Mesenteric fat pad (tissue), 1 donor: ENCODE results near the gene VWA5B1. TPM values are rescaled to one million over a fixed set of nuclear protein-coding genes. Genes with fewer than 3 reads are reported as not detected.

Experiments
- DNase-seq: peaks from one replicate; pipeline ENCODE4 v3.0.0-alpha.2; 2020; ENCODE audit warnings: low spot score
- total RNA-seq: library from RNA; stranded (reverse); fragmentation: NEBNext Ultra II Directional; extraction: Animal tissue kit (Norgen Biotek cat#: 25700); gene quantifications from one replicate; pipeline ENCODE4 v1.2.1, GENCODE V29; 2021
- donor health status: DM: yes; HTN: yes; CAD: no.

The VWA5B1 gene
- total RNA-seq, 1 donor from 2014 or later = not detected

DNA sequence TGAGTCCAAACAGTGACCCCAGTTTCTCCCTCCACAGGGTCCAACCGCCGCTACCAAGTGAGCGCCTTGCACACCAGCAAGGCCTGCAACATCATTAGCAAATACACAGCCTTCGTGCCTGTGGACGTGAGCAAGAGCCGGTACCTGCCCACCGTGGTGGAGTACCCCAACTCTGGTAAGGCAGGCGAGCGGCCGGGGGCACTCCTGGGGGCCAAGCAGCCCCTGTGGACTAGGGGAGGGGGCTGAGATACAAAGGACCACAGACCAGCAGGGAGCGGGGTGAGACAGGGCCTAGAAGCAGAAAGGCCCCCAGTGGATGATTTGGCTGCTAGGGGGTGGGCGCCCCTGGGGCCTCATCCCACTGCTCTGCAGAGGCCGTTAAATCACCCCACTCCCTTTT, 54.7 kb downstream of the VWA5B1 start:
- DNase-seq = no peak

GRCh38 chr1:20346433-20346832, 55.8 kb downstream of the VWA5B1 start:
- DNase-seq = no peak

GRCh38 chr1:20347699-20348098, 57.0 kb downstream of the VWA5B1 start:
- DNase-seq = no peak

DNA sequence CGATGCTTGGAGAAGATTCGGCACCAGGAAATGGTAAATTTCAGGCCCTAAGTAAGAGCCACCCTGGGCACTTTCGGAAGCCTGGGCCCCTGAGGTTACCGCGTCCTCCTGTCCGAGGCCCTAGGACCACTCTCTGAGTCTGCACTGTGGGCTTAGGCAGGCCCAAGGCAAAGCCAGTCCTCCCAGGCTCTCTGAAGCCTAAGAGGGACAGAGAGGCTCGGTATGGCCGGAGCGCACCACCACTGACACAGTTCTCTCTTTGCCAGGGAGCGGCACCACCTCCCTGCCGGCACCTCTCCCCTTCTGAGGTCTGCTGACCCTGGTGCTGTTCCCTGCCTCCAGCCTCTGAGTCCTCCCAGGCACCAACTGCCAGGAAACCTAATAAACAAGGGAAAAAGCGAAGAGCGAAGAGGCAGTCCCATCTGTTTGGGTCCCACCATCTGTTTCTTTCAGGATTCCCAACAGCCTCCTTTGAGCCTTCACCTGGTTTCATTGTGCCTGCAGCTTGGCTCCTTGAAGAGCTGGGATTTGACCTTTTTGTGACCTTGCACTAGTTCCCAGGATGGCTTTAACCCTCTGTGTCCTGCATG, 57.7 kb downstream of the VWA5B1 start:
- no peak for DNase-seq

GRCh38 chr1:20349561-20349960, 58.9 kb downstream of the VWA5B1 start:
- no peak for DNase-seq

GRCh38 chr1:20349971-20350370, 59.3 kb downstream of the VWA5B1 start:
- no peak for DNase-seq

DNA sequence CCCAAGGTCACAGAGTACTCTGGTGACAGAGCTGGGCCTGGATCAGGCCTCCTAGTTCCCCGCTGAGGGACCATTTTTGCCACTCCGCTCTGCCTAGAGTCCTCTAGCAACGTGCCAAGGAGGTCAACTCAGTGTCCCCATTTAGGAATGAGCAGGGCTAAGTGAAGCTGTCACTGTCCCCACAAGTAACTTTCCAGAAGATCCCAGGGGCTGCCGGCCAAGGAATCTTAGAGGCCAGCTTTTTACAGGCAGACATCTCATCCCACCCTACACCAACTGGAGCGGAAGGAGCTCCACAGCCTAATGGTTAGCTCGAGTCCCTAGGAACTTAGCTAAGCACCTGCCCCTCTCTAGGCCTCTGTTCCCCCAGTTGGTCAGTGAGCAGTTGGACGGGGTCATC, 59.7 kb downstream of the VWA5B1 start:
- DNase-seq = no peak

GRCh38 chr1:20351911-20352701, 61.4 kb downstream of the VWA5B1 start:
- no peak for DNase-seq

- DNase-seq = no peak
Observed at GRCh38 chr1:20353836-20354235, 63.2 kb downstream of the VWA5B1 start.

DNA sequence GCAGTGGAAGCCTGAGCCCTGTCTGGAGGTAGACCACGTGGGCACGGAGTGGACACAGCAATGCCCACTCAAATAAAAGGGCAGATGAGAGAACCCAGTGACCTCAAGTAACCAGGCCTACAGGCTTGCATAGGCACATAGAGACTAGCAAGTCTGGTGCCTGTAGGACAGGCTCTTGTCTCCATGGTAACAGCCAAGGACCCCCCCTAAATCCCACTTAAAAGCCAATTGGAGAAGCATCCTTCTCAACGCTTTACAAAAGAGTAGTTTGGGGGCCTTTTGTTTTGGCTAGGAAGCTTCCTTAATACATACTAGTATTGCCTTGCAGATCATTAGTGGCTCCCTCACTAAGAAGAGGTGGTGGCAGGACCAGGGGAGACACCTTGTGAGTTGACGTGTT, 63.9 kb downstream of the VWA5B1 start:
- no peak for DNase-seq

DNA sequence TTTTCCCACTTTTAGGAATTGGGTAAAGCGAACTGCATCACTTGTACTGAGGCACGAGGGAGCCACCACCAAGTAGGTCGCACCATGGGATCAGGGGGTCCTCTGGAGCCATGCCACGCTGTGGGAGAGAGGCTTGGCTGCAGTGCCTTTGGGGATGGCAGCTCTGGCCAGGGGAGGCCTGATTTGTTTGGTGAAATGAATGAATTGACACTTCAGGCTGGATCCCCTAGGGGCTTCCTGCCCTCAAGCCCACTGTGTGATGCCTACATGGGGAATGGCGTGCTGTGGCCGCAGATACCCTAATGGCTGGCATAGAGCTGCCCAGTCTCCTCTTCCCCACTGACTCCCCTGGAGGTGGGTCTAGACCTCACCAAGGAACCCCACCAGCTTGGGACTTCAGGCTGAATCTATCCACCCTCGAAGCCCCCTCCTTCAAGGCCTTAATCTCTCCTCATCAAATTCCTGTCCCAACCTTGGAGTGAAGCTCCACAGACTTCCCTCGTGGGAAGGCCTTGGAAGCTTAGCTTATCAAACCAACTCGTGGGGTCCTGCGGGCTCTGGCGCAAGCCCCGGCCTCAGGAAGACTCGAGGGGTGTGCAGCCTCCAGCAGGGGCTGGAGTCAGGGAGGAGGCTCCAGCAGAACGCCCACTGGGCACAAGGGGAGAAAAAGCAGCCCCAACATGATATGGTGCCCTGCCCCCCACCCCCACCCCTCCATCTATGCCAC, 64.6 kb downstream of the VWA5B1 start:
- DNase-seq = no peak

DNA sequence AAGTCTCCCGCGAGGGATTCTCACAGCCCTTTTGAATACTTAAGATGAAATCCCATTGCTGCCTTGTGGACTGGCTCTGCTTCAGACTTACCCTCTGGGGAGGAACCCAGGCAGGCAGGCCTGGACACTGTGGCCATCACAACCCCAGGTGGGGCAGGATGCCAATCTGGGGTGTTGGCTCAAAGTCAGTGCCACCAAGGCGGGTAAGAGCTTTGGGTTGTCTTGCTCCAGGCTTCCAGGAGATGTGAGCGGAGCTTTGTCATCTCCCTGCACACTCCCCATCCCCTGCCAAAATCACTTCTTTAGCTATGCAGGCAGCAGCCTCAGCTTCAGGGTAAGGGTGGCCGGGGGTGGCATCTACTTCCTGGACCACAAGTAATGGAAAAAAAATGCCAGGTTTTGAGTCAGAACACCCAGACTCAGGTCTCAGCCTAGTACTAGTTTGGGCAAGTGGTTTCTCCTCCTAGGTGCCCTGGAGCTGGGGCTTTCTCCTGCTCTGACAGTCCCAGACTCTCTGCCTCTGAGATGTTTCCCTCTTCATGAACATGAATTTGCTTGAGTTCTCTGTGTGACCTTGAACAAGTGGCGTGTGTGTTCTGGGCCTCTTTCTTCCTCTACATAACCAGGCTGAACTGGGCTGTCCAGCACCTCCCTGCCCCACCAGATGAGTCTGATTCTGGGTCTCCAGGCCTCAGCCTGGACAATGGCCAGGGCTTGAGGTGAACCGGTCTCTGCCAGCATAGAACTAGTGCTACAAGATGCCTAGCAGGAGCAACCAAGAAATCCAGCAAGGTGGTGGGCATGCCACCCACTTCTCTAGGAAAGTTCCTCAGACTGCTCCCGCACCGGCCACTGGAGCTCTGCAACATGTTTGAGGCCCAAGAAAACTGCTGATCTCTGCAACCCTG, 65.4 kb downstream of the VWA5B1 start:
- DNase-seq = no peak

DNA sequence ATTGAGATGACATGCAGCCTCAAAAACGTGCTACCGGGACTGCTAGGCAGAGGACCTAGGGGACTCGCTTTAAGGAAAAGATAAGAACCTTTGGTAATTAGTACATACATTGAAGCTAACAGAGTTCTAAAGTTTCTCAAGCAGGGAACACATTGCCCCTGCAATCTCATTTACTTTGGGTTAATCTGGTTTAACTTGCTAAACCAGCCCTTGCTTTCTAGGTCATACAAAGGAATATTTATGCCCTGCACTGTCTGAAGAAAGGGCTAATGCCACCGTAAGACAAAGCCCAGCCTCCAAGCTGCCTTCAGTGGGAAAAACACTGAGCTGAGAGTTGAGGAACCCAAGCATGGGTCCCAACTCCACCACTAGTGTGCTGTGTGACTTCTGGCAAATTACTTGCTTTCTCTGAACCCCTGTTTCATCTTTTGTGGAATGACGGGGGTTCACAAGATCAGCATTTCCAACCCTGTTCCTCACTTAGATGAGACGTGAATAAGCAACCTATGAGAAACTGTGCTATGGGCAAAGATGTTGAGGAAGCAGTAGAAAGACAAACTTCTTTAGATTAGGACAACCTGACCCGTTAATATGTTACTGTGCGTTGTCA, 66.3 kb downstream of the VWA5B1 start:
- DNase-seq = no peak

- DNase-seq = no peak
Observed at GRCh38 chr1:20357796-20358195, 67.1 kb downstream of the VWA5B1 start.

- DNase-seq = no peak
Observed at GRCh38 chr1:20358761-20359263, 68.1 kb downstream of the VWA5B1 start.

- DNase-seq = no peak
Observed at GRCh38 chr1:20359451-20360330, 69.0 kb downstream of the VWA5B1 start.

GRCh38 chr1:20361401-20361800, 70.7 kb downstream of the VWA5B1 start:
- DNase-seq = no peak

DNA sequence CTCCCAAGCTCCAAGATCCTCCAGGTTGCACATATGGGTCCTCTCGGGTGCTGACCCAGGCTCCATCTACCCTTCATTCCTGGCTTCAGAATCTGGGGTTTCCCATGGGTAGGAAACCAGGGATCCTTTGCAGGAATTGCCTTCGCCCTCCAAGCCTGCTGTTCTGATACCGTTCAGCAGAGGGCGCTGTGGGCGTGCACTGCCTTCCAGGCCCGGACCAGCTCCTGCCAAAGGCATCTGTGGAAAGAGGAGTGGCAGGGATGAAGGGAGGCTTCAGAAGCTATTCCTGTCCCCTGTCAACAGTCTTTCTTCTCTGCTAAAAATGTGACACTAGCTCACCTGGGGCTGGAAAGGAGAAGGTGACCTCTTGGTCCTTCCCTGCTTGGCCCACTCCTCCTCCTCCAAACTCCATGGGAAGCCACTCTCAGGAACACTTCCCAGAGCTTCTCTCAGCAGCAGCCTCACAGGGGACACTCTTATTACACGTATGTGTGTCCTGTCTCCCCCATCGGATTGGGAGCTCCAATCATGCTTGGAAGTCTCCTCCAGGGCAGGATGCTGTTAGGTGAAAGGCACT, 71.2 kb downstream of the VWA5B1 start:
- DNase-seq = no peak

GRCh38 chr1:20362856-20363255, 72.2 kb downstream of the VWA5B1 start:
- DNase-seq = no peak
